22Rv1 (cell line): ENCODE measurements around the gene IL1RL2.

Source experiments
- CTCF ChIP-seq: fragments of 450-650 bp; IDR thresholded peaks from 2 replicates; pipeline ENCODE4 v1.5.1; 2017; ENCODE audit warnings: mild to moderate bottlenecking
- ZFX ChIP-seq: fragments of 450-650 bp; IDR thresholded peaks from 2 replicates; pipeline ENCODE4 v1.6.1; 2017; ENCODE audit warnings: antibody characterized with exemption, borderline replicate concordance

GRCh38 chr2:102193074-102193473, 6.3 kb downstream of the IL1RL2 start:
- no peak for TF ChIP-seq CTCF
- no peak for TF ChIP-seq ZFX
